Keratinocyte (primary cell): Measurements from ENCODE around the gene CFLAR. TPM values are rescaled to one million over a fixed set of nuclear protein-coding genes. Genes with fewer than 3 reads are reported as not detected.
"Not testable (repeated sequence)": the region's sequence is repeated elsewhere in the genome, so short reads cannot be mapped to it uniquely, and the experiment has no call there.

Experiments
- DNase-seq: peaks from one replicate; pipeline ENCODE4 v3.0.0-alpha.2; 2011; ENCODE audit warnings: low read depth, missing footprints, low spot score
- FAIRE-seq: peaks from 2 replicates; lab custom pipeline; 2011; peaks lifted over from hg19 to GRCh38; lab: Jason Lieb, UNC
- H2AFZ ChIP-seq: 2 replicates; pipeline ENCODE4 v1.6.0; 2012; ENCODE audit warnings: low read length, control low read depth, inconsistent platforms; ENCODE audit not compliant: control insufficient read depth
- H3K27ac ChIP-seq: 2 replicates; pipeline ENCODE4 v1.5.1; 2011; ENCODE audit warnings: low read length; ENCODE audit not compliant: control insufficient read depth, insufficient read depth
- H3K27me3 ChIP-seq: 3 replicates; pipeline ENCODE4 v1.6.0; 2011; ENCODE audit warnings: low read length; ENCODE audit not compliant: control insufficient read depth, insufficient read depth; ENCODE audit errors: extremely low read depth
- H3K36me3 ChIP-seq, 2 experiments: 2 replicates in 1 of 2; 3 replicates in 1 of 2; pipeline ENCODE4 v1.5.1; 2011; ENCODE audit warnings: low read length in 2 of 2, mild to moderate bottlenecking in 1 of 2; ENCODE audit not compliant: control insufficient read depth in 2 of 2, insufficient read depth in 2 of 2; ENCODE audit errors: extremely low read depth in 1 of 2
- H3K4me1 ChIP-seq: 3 replicates; pipeline ENCODE4 v1.5.1; 2011; ENCODE audit warnings: low read length; ENCODE audit not compliant: control insufficient read depth, insufficient read depth; ENCODE audit errors: extremely low read depth
- H3K4me2 ChIP-seq: 3 replicates; pipeline ENCODE4 v1.6.0; 2011; ENCODE audit warnings: low read depth, low read length; ENCODE audit not compliant: control insufficient read depth, insufficient read depth; ENCODE audit errors: extremely low read depth
- H3K4me3 ChIP-seq, 3 experiments: fragments of 200-600 bp in 1 of 3; sonication (generic) in 1 of 3; 2 replicates in 2 of 3; 3 replicates in 1 of 3; pipeline ENCODE4 v1.5.1; 2011 to 2016; ENCODE audit warnings: low read length in 3 of 3, mild to moderate bottlenecking in 3 of 3, control low read depth in 2 of 3, inconsistent platforms in 1 of 3, low read depth in 1 of 3, mixed read lengths in 1 of 3, mixed run types in 1 of 3, moderate library complexity in 1 of 3; ENCODE audit not compliant: control insufficient read depth in 2 of 3, insufficient read depth in 2 of 3; ENCODE audit errors: extremely low read depth in 1 of 3
- H3K79me2 ChIP-seq: 2 replicates; pipeline ENCODE4 v1.6.0; 2012; ENCODE audit warnings: low read length; ENCODE audit not compliant: control insufficient read depth, insufficient read depth
- H3K9ac ChIP-seq: 3 replicates; pipeline ENCODE4 v1.6.0; 2011; ENCODE audit warnings: low read length; ENCODE audit not compliant: control insufficient read depth, insufficient read depth; ENCODE audit errors: extremely low read depth
- H3K9me1 ChIP-seq: 3 replicates; pipeline ENCODE4 v1.6.0; 2011; ENCODE audit warnings: low read length; ENCODE audit not compliant: control insufficient read depth, insufficient read depth; ENCODE audit errors: extremely low read depth
- H3K9me3 ChIP-seq: 2 replicates; pipeline ENCODE4 v1.5.1; 2012; ENCODE audit warnings: low read depth, low read length; ENCODE audit not compliant: control insufficient read depth
- H4K20me1 ChIP-seq: 3 replicates; pipeline ENCODE4 v1.6.0; 2011; ENCODE audit warnings: low read length; ENCODE audit not compliant: control insufficient read depth, insufficient read depth; ENCODE audit errors: extremely low read depth
- CTCF ChIP-seq, 3 experiments: IDR thresholded peaks in 1 of 3; conservative IDR thresholded peaks in 1 of 3; optimal IDR thresholded peaks in 1 of 3; 2 replicates in 2 of 3; 3 replicates in 1 of 3; pipeline versions ENCODE3 to v1.5.1; 2011; ENCODE audit warnings: low read length in 3 of 3, mild to moderate bottlenecking in 3 of 3, moderate library complexity in 2 of 3, control low read depth in 1 of 3, inconsistent platforms in 1 of 3; ENCODE audit not compliant: insufficient read depth in 2 of 3; ENCODE audit errors: extremely low read depth in 1 of 3
- EZH2 ChIP-seq: IDR thresholded peaks from one replicate; pipeline ENCODE4 v1.6.1; 2012; ENCODE audit warnings: inconsistent platforms, mild to moderate bottlenecking, low read length, moderate library complexity
- dilution Hi-C: fragments of 300-500 bp; cut with MboI; formaldehyde crosslinking; loops from one replicate; pipeline ENCODE4 v1.7.0; 2020; ENCODE audit warnings: low sequenced_read_pairs; ENCODE audit not compliant: extremely low pct_ligation_motif_present
- polyA plus RNA-seq, 5 experiments: library from polyadenylated mRNA; depleted of rRNA in 3 of 5; stranded (reverse) in 3 of 5; stranded (forward) in 1 of 5; unstranded in 1 of 5; fragments of >200 nt; gene quantifications; 1 replicate in 1 of 5; 2 replicates in 3 of 5; 3 replicates in 1 of 5; pipeline versions ENCODE4 v1.2.1 to v1.2.3, GENCODE V29; 2011 to 2012; ENCODE audit warnings: missing spikeins in 2 of 5, low read depth in 1 of 5, low replicate concordance in 1 of 5

CFLAR gene
- polyA plus RNA-seq, 1 donor (not counting 4 experiments of a cell fraction or from before 2014, with no cell fraction given), result 37.3 TPM

- DNase-seq (peak; percentile 50), FAIRE-seq (peak; percentile 55)
- Histone ChIP-seq H3K27me3 (no peaks in the 10 kb centered on the region), H4K20me1 (no peaks in the 10 kb centered on the region), H3K79me2 (peaks cover 2% of the 10 kb centered on the region), H3K9me3 (no peaks in the 10 kb centered on the region), H3K9ac (peak within 1 kb of the TSS; percentile 75), H3K27ac (peak within 1 kb of the TSS; percentile 65), H2AFZ (peak within 1 kb of the TSS; percentile 95), H3K4me3 (peak within 1 kb of the TSS; percentile 41 to 86 (median 69)), H3K36me3 (no peaks in the 10 kb centered on the region), H3K9me1 (no peaks in the 10 kb centered on the region), H3K4me1 (no peaks in the 10 kb centered on the region), H3K4me2 (peak within 1 kb of the TSS; percentile 90)
- dilution Hi-C loops, result no loop called here
- TF ChIP-seq EZH2 (no peak), CTCF (optimal IDR thresholded peaks at IDR 0.05 in 1 of 3, IDR thresholded peaks at IDR 0.05 in 1 of 3, conservative IDR thresholded peaks at IDR 0.05 in 1 of 3; ENCODE audit: extremely low read depth in 1 of 3, insufficient read depth in 2 of 3, low read length in 3 of 3) (peak; percentile 36 to 81 (median 61))
Observed at GRCh38 chr2:201182650-201183364, 66.8 kb downstream of the CFLAR start, which contains the start of gene CASP10. Gene CASP10 (plus strand): TSS chr2:201183141. CDS start chr2:201185778, 2,637 bp downstream.

GRCh38 chr2:201183365-201183727 is 67.4 kb downstream of the CFLAR start:
- Histone ChIP-seq H3K9me1 (no peaks in the 10 kb centered on the region), H3K9ac (peak overlapping the region; percentile 75), H3K4me3 (peak overlapping the region; percentile 41 to 86 (median 69)), H3K36me3 (no peaks in the 10 kb centered on the region), H4K20me1 (no peaks in the 10 kb centered on the region), H3K79me2 (peaks cover 2% of the 10 kb centered on the region), H3K27me3 (no peaks in the 10 kb centered on the region), H3K27ac (peak overlapping the region; percentile 65), H3K9me3 (no peaks in the 10 kb centered on the region), H2AFZ (peak overlapping the region; percentile 95), H3K4me1 (no peaks in the 10 kb centered on the region), H3K4me2 (peak overlapping the region; percentile 90)
- DNase-seq (no peak), FAIRE-seq (no peak)
- TF ChIP-seq EZH2 (no peak), CTCF (optimal IDR thresholded peaks at IDR 0.05 in 1 of 3, IDR thresholded peaks at IDR 0.05 in 1 of 3, conservative IDR thresholded peaks at IDR 0.05 in 1 of 3; ENCODE audit: extremely low read depth in 1 of 3, insufficient read depth in 2 of 3, low read length in 3 of 3) (no peak)
- dilution Hi-C loops, result no loop called here

- H3K9me3 ChIP-seq, H3K9me1 ChIP-seq, H3K27ac ChIP-seq, H4K20me1 ChIP-seq, dilution Hi-C loops, H3K36me3 ChIP-seq, H3K79me2 ChIP-seq, FAIRE-seq, H3K27me3 ChIP-seq, H2AFZ ChIP-seq, H3K4me1 ChIP-seq: not testable (repeated sequence)
- Histone ChIP-seq H3K4me3 (peak overlapping the region; percentile 28 to 86 (median 69)), H3K4me2 (peak overlapping the region; percentile 90), H3K9ac (peak overlapping the region; percentile 75)
- DNase-seq, result peak; percentile 7
Observed at GRCh38 chr2:201183835-201184234, 67.9 kb downstream of the CFLAR start.
